ENCODE results near the gene HOXA3.

HOXA3 gene

GRCh38 chr7:27138985-27139333 lies 13.4 kb downstream of the HOXA3 start:
- Histone ChIP-seq H3K27me3 (ENCODE audit: control insufficient read depth, insufficient read depth, low read length) (peaks cover 100% of the 10 kb centered on the region), H3K4me1 (ENCODE audit: control insufficient read depth, insufficient read depth, low read length) (no peaks in the 10 kb centered on the region), H3K4me3 (ENCODE audit: low read depth, low read length) (no peak overlapping the region), H3K36me3 (ENCODE audit: control insufficient read depth, insufficient read depth, low read length) (no peaks in the 10 kb centered on the region), H3K9ac (ENCODE audit: low read depth, low read length) (no peak overlapping the region), H3K9me3 (ENCODE audit: control insufficient read depth, insufficient read depth, low read length) (no peaks in the 10 kb centered on the region)

- no peaks in the 10 kb centered on the region for H3K9me3 ChIP-seq (ENCODE audit: control insufficient read depth, insufficient read depth, low read length)
- no peaks in the 10 kb centered on the region for H3K4me1 ChIP-seq (ENCODE audit: control insufficient read depth, insufficient read depth, low read length)
- H3K9ac ChIP-seq (ENCODE audit: low read depth, low read length): no peak overlapping the region
- no peak overlapping the region for H3K4me3 ChIP-seq (ENCODE audit: low read depth, low read length)
- H3K36me3 ChIP-seq (ENCODE audit: control insufficient read depth, insufficient read depth, low read length): no peaks in the 10 kb centered on the region
- peaks cover 100% of the 10 kb centered on the region for H3K27me3 ChIP-seq (ENCODE audit: control insufficient read depth, insufficient read depth, low read length)
These were observed 13.9 kb downstream of the HOXA3 start for GRCh38 chr7:27138472-27138871.

GRCh38 chr7:27137640-27138315 lies 14.6 kb downstream of the HOXA3 start:
- Histone ChIP-seq H3K9ac (ENCODE audit: low read depth, low read length) (no peak overlapping the region), H3K4me1 (ENCODE audit: control insufficient read depth, insufficient read depth, low read length) (no peaks in the 10 kb centered on the region), H3K9me3 (ENCODE audit: control insufficient read depth, insufficient read depth, low read length) (no peaks in the 10 kb centered on the region), H3K36me3 (ENCODE audit: control insufficient read depth, insufficient read depth, low read length) (no peaks in the 10 kb centered on the region), H3K4me3 (ENCODE audit: low read depth, low read length) (no peak overlapping the region), H3K27me3 (ENCODE audit: control insufficient read depth, insufficient read depth, low read length) (peaks cover 100% of the 10 kb centered on the region)

- no peaks in the 10 kb centered on the region for H3K36me3 ChIP-seq (ENCODE audit: control insufficient read depth, insufficient read depth, low read length)
- H3K9me3 ChIP-seq (ENCODE audit: control insufficient read depth, insufficient read depth, low read length): no peaks in the 10 kb centered on the region
- no peak overlapping the region for H3K9ac ChIP-seq (ENCODE audit: low read depth, low read length)
- H3K27me3 ChIP-seq (ENCODE audit: control insufficient read depth, insufficient read depth, low read length): peaks cover 92% of the 10 kb centered on the region
- no peaks in the 10 kb centered on the region for H3K4me1 ChIP-seq (ENCODE audit: control insufficient read depth, insufficient read depth, low read length)
- H3K4me3 ChIP-seq (ENCODE audit: low read depth, low read length): no peak overlapping the region
These were observed 18.0 kb downstream of the HOXA3 start for GRCh38 chr7:27134392-27134791.

GRCh38 chr7:27133409-27134231 lies 18.8 kb downstream of the HOXA3 start:
- no peaks in the 10 kb centered on the region for H3K4me1 ChIP-seq (ENCODE audit: control insufficient read depth, insufficient read depth, low read length)
- no peaks in the 10 kb centered on the region for H3K9me3 ChIP-seq (ENCODE audit: control insufficient read depth, insufficient read depth, low read length)
- H3K36me3 ChIP-seq (ENCODE audit: control insufficient read depth, insufficient read depth, low read length): no peaks in the 10 kb centered on the region
- H3K27me3 ChIP-seq (ENCODE audit: control insufficient read depth, insufficient read depth, low read length): peaks cover 92% of the 10 kb centered on the region
- H3K4me3 ChIP-seq (ENCODE audit: low read depth, low read length): peak overlapping the region; percentile 10
- H3K9ac ChIP-seq (ENCODE audit: low read depth, low read length): no peak overlapping the region

- no peak overlapping the region for H3K4me3 ChIP-seq (ENCODE audit: low read depth, low read length)
- no peaks in the 10 kb centered on the region for H3K4me1 ChIP-seq (ENCODE audit: control insufficient read depth, insufficient read depth, low read length)
- H3K27me3 ChIP-seq (ENCODE audit: control insufficient read depth, insufficient read depth, low read length): peaks cover 92% of the 10 kb centered on the region
- no peaks in the 10 kb centered on the region for H3K9me3 ChIP-seq (ENCODE audit: control insufficient read depth, insufficient read depth, low read length)
- no peak overlapping the region for H3K9ac ChIP-seq (ENCODE audit: low read depth, low read length)
- no peaks in the 10 kb centered on the region for H3K36me3 ChIP-seq (ENCODE audit: control insufficient read depth, insufficient read depth, low read length)
These were observed 19.4 kb downstream of the HOXA3 start for GRCh38 chr7:27132978-27133377.

- H3K9me3 ChIP-seq (ENCODE audit: control insufficient read depth, insufficient read depth, low read length): no peaks in the 10 kb centered on the region
- H3K4me3 ChIP-seq (ENCODE audit: low read depth, low read length): peak overlapping the region; percentile 3
- no peaks in the 10 kb centered on the region for H3K4me1 ChIP-seq (ENCODE audit: control insufficient read depth, insufficient read depth, low read length)
- H3K36me3 ChIP-seq (ENCODE audit: control insufficient read depth, insufficient read depth, low read length): no peaks in the 10 kb centered on the region
- H3K27me3 ChIP-seq (ENCODE audit: control insufficient read depth, insufficient read depth, low read length): peaks cover 92% of the 10 kb centered on the region
- no peak overlapping the region for H3K9ac ChIP-seq (ENCODE audit: low read depth, low read length)
These were observed 20.2 kb downstream of the HOXA3 start for GRCh38 chr7:27132214-27132613.

- Histone ChIP-seq H3K36me3 (ENCODE audit: control insufficient read depth, insufficient read depth, low read length) (no peaks in the 10 kb centered on the region), H3K4me1 (ENCODE audit: control insufficient read depth, insufficient read depth, low read length) (no peaks in the 10 kb centered on the region), H3K4me3 (ENCODE audit: low read depth, low read length) (peak overlapping the region; percentile 40), H3K27me3 (ENCODE audit: control insufficient read depth, insufficient read depth, low read length) (peaks cover 92% of the 10 kb centered on the region), H3K9ac (ENCODE audit: low read depth, low read length) (no peak overlapping the region), H3K9me3 (ENCODE audit: control insufficient read depth, insufficient read depth, low read length) (no peaks in the 10 kb centered on the region)
These were observed 21.0 kb downstream of the HOXA3 start for GRCh38 chr7:27131390-27131819.

- H3K4me1 ChIP-seq (ENCODE audit: control insufficient read depth, insufficient read depth, low read length): no peaks in the 10 kb centered on the region
- peak within 1 kb of the TSS; percentile 40 for H3K4me3 ChIP-seq (ENCODE audit: low read depth, low read length)
- H3K36me3 ChIP-seq (ENCODE audit: control insufficient read depth, insufficient read depth, low read length): no peaks in the 10 kb centered on the region
- H3K9me3 ChIP-seq (ENCODE audit: control insufficient read depth, insufficient read depth, low read length): no peaks in the 10 kb centered on the region
- no peak within 1 kb of the TSS for H3K9ac ChIP-seq (ENCODE audit: low read depth, low read length)
- peaks cover 92% of the 10 kb centered on the region for H3K27me3 ChIP-seq (ENCODE audit: control insufficient read depth, insufficient read depth, low read length)
These were observed 21.6 kb downstream of the HOXA3 start, which contains the start of gene HOXA4 for GRCh38 chr7:27130540-27131389. Gene HOXA4, minus strand, starts transcription at chr7:27130757. Its CDS starts 24 bp downstream, at chr7:27130733.

- Histone ChIP-seq H3K9me3 (ENCODE audit: control insufficient read depth, insufficient read depth, low read length) (no peaks in the 10 kb centered on the region), H3K27me3 (ENCODE audit: control insufficient read depth, insufficient read depth, low read length) (peaks cover 92% of the 10 kb centered on the region), H3K4me1 (ENCODE audit: control insufficient read depth, insufficient read depth, low read length) (no peaks in the 10 kb centered on the region), H3K4me3 (ENCODE audit: low read depth, low read length) (peak overlapping the region; percentile 3), H3K36me3 (ENCODE audit: control insufficient read depth, insufficient read depth, low read length) (no peaks in the 10 kb centered on the region), H3K9ac (ENCODE audit: low read depth, low read length) (no peak overlapping the region)
These were observed 22.4 kb downstream of the HOXA3 start for GRCh38 chr7:27129729-27130539.

Measured in iPS-15b (cell line).